Midbrain (tissue), 1 donor: Measurements from ENCODE around the gene PCNT.

ENCODE experiments used
- DNase-seq: peaks from one replicate; lab custom pipeline; 2025; lab: John Stamatoyannopoulos, UW

PCNT gene

GRCh38 chr21:46409641-46410406, 85.9 kb downstream of the PCNT start:
- DNase-seq: no peak

- DNase-seq: no peak
Measured at GRCh38 chr21:46410516-46410915, 86.6 kb downstream of the PCNT start.

- DNase-seq: no peak
Measured at GRCh38 chr21:46411236-46411635, 87.3 kb downstream of the PCNT start.

GRCh38 chr21:46411691-46412090, 87.7 kb downstream of the PCNT start:
- DNase-seq: no peak

DNA sequence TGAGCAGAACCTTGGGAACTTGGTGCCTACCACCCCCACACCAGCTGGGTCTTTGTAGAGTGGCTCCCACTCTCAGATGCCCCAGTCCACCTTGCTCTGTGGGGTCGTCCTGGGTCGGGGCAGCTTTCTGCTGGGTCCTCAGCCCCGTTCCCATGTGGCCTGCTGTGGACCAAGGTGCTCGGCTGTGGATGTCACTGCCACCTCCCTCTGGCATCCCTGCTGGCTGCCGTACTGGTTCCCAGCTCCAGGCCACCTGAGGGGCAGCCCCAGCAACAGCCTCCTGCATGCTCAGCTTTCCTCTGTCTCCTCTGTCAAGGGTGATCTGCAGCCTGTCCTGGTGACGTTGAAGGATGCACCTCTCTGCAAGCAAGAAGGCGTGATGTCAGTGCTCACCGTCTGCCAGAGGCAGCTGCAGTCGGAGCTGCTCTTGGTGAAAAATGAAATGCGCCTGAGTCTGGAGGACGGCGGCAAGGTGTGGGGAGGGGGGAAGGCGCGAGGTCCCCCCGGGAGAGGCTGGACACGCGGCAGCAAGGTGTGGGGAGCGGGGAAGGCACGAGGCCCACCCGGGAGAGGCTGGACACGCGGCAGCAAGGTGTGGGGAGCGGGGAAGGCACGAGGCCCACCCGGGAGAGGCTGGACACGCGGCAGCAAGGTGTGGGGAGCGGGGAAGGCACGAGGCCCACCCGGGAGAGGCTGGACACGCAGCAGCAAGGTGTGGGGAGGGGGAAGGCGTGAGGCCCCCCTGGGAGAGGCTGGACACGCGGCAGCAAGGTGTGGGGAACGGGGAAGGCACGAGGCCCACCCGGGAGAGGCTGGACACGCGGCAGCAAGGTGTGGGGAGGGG, 88.8 kb downstream of the PCNT start:
- no peak for DNase-seq

DNA sequence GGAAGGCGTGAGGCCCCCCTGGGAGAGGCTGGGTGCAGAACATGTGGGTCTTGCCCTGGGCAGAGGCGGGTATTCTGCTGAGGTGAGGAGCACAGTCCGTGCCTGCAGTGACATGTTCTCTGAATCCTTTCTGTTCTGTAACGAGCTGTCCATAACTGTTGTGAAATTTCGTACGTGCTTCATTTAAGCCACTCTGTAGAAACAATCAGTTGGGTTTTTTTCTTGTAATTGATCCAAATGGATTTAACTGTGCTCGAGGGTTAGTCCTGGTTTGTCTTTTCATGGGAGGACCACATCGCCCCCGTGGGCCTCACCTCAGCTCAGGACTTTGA, 89.4 kb downstream of the PCNT start:
- DNase-seq: no peak

GRCh38 chr21:46414965-46415275, 91.0 kb downstream of the PCNT start:
- DNase-seq: no peak

- DNase-seq: no peak
Measured at GRCh38 chr21:46416551-46416950, 92.6 kb downstream of the PCNT start.

- no peak for DNase-seq
Measured at GRCh38 chr21:46418265-46418946, 94.5 kb downstream of the PCNT start.

DNA sequence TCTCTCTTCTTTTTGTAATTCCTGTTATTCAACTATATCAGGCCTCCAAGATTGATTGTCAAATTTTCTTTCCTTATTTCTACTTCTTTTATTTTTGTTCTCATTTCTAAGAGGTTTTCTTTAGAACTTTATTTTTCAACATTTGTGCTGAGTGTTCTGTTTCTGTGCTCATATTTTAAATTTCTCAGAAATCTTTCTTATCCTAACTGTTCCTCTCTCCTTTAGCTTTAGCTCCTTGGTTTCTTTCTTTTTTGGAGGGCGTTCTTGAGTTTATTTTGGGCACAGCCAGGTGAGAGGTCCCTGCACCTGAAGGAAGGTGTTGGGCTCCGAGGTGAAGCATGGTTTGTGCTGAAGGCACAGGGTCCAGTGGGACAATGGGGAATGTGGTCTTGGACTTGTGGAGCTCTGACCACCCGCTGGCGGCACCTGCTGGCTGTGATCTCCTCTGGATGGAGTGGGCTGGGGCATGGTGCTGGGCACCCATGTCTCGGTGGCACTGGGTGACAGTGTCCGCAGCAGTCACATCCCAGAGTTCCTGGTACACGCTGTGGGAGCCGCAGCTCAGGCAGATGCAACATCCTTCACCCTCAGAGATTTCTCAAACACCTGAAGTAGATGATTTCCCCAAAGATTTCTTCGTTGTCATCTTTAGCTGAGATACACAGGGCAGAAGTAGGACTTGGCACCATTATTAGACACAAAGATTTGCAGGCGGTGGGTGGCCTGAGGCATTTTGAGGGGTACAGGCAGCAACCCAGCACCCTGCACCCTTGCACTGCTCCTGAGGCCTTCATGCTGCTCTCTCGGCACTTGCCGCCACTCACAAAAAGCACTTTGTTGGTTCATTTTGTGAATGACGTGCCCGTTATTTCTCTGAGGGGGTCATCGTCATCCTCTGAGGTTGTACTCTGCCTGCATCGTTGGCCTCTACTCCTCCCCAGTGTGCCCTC, 96.6 kb downstream of the PCNT start:
- DNase-seq: no peak

- no peak for DNase-seq
Measured at GRCh38 chr21:46421191-46421750, 97.3 kb downstream of the PCNT start.

DNA sequence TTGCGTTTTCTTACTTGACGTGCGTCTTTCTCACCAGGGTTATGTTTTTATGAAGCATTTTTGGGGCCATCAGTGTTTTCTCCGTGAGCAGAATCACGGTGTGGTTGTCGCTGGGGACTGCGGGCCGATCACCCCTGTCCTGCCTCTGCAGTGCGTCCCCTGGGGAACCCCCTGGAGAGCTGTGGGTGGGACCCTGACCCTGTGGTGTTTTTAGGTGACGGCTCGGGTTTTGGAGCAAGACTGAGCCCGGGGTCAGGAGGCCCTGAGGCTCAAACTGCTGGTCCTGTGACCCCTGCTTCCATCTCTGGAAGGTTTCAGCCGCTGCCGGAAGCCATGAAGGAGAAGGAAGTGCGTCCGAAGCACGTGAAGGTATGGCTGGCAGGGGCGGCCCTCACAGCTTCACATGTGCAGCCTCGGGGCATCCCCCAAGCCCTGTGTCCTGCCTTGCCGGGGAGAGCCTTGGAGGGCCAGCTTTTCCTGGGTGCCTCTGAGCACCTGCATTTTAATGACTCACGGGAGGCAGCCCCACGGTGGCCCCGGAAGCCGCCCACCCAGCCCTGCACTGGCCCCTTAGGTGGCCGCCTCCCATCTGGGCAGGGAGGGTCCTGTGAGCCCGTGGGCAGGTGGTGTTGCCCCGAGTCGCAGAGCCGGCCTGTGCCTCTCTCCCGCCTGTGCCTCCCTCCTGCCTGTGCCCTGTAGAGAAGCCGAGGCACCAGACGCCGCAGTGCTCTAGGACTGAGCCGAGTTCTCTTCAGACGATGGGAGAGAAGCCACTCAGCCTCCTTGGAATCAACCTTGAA, 98.0 kb downstream of the PCNT start:
- no peak for DNase-seq

DNA sequence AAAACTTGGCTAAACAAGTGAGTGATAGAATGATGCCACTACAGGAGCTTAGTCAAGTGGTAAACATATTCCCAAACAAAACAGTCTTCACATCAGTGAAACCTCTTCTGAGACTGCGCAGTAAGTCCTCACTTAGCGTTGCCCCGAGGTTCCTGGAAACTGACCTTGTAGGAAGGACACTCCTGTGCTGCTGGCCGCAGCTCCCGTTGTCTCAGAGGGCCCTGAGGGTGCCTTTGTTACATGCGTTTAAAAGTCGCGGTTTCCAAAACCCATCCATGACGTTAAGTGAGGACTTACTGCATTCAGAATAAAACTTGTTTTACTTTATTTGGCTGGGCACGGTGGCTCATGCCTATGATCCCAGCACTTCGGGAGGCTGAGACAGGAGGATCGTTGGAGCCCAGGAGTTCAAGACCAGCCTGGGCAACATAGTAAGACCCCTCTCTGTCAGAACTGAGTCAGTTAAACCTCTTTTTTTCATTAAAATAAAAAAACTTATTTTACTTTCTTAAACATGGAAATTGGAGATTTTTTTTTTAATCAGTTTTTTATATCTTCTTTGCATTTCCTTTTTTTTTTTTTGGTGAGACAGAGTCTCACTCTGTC, 98.8 kb downstream of the PCNT start:
- DNase-seq: no peak

DNA sequence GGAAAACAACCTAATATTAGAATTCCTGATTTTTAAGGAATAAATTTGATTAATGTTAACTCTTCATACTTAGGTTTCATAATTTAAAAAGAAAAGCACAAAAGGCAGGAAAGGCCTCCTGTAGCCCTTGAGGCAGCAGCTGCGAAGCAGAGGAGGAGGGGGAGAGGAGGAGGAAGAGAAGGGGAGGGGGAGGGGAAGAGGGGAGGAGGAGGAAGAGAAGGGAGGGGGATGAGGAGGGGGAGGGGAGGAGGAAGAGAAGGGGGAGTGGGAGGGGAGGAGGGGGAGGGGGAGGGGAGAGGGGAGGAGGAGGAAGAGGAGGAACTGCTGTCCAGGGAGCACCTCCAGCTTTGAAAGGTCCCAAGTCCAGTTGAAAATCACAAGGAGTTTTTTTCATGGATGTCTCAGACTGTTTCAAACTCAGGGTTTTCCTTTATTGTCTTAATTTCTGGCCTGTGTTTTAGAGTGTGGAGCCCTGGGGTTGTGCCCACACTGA, 99.6 kb downstream of the PCNT start:
- DNase-seq: no peak

- no peak for DNase-seq
Measured at GRCh38 chr21:46424039-46424591, 100.2 kb downstream of the PCNT start.

- DNase-seq: no peak
Measured at GRCh38 chr21:46424621-46425020, 100.7 kb downstream of the PCNT start.

GRCh38 chr21:46425041-46425440, 101.1 kb downstream of the PCNT start:
- no peak for DNase-seq

- DNase-seq: no peak
Measured at GRCh38 chr21:46425571-46425970, 101.6 kb downstream of the PCNT start.

DNA sequence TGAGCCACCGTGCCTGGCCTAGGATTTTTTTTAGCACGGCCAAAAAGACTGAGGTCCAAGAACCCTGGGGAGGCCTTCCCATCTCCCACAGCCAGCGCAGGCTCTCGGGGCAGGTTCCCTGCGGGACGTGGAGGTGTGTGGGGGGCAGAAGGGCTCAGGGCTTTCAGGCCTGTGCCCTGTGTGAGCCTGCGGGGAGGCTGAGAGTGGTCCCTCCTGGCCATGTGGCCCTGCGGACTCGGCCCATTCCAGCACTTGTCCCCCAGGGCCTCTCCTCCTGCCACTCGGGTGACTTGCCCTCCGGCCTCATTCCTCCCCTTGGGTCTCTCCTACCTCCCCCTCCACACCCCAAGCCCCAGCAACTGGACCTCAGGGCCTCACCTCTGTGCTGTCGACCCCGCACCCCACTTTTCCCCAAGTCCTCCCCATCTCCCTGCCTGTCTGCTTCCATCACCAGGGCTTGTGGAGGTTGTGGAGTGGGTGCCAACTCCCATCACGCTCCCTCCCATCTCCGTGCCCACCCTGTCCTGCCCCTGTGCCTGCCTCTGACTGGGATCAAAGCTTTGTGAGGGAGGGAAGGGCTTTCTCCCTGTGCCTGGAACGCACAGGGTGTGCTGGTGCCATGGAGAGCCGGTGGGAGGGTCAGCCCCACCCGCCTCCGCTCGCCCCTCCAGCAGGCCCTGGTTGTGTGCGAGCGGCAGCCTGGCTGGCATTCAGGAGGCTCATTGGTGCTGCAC, 102.5 kb downstream of the PCNT start:
- no peak for DNase-seq
